ENCODE results near the gene ADAMTS19.
A peak's percentile ranks its signal among the peaks of the same experiment; 100 is the strongest.

The ADAMTS19 gene

GRCh38 chr5:129698661-129699060 lies 238.6 kb downstream of the ADAMTS19 start:
- no peak for DNase-seq

DNA sequence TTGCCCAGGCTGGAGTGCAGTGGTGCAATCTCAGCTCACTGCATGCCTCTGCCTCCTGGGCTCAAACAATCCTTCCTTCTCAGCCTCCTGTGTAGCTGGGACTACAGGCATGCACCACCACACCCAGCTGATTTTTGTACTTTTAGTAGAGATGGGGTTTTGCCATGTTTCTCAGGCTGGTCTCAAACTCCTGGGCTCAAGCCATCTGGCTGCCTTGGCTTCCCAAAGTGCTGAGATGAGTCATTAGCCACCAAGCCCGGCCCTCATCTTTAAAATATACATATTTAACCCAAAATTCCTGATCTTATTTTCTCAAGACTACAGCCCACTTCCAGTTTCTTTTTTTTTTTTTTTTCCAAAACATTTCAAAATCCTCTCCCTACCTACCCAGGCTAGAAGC lies 256.1 kb downstream of the ADAMTS19 start:
- no peak for DNase-seq

- DNase-seq: no peak
These were observed 256.6 kb downstream of the ADAMTS19 start for GRCh38 chr5:129716651-129717050.

- DNase-seq: no peak
These were observed 257.7 kb downstream of the ADAMTS19 start for GRCh38 chr5:129717751-129718310.

GRCh38 chr5:129718471-129719090 lies 258.5 kb downstream of the ADAMTS19 start:
- no peak for DNase-seq

DNA sequence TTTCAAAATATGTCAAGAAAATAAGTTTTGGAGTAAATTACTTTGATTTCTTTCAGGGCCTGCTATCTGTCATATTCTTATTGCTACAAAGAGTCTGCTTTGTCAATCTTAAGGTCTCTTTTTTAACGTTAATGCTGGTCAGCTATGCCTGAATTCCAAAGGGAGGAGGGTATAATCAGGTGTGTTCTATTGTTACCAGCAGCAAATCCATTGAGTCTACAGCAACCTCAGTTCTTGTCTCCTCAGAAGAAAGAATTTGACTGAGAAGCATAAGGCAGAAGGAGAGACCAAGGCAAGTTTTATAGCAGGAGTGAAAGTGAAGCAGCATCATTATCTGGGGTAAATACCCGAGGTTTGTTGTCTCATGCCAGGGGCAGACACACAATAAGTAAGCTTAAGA lies 264.1 kb downstream of the ADAMTS19 start:
- DNase-seq: no peak

GRCh38 chr5:129724647-129725046 lies 264.5 kb downstream of the ADAMTS19 start:
- no peak for DNase-seq

DNA sequence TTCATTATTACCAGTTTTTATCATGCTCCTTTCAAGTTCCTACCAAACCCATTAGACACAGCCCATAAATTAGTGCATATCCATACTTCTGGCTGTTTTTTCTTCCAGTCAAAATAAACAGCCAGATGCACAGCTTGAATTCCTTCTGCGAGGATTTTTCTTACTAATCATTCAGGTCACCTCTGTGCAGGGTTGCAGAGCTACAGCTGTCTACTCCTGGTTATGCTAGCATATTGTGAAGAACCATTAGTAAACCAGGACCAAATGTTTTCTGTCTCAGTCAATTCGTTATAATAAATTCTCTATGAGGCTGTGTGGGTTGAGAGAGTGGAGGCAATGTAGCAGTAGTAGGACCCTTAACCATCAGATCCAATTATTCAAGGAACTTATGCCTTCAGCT lies 279.7 kb downstream of the ADAMTS19 start:
- DNase-seq: no peak

DNA sequence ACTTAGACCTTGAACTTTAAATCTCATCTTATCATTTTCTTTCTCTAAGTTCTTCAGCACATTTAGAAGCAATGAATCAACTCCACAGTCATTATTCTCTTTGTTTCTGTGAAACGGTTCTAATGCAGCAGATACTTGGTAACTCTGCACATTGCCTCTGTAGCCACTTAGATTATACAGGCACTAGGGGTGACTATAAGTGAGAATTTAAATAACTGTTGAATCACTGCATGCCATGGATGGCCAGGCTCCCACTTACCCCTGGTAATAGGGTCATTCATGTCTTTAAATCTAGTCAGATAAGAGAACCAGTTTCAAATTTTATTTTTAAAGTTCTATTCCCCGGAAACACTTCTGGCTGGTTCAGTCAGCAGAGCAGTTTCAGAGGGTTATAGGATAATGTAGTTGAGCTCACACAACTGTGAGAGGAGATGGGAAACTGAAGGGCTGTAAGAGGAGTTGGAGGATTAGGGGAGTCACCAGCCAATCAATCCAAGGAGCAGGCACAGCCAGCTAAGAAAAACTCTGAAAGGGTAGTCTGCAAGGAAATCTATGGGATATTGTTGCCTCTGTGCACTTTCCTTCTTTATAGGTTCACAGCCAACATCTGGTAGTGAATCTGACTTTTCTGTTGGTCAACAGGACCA lies 283.6 kb downstream of the ADAMTS19 start:
- DNase-seq: no peak

GRCh38 chr5:129745997-129746396 lies 285.9 kb downstream of the ADAMTS19 start:
- DNase-seq: no peak

- no peak for DNase-seq
These were observed 286.8 kb downstream of the ADAMTS19 start for GRCh38 chr5:129746876-129747275.

- DNase-seq: no peak
These were observed 287.7 kb downstream of the ADAMTS19 start, which contains the start of gene MINAR2 for GRCh38 chr5:129747572-129748407. MINAR2 (plus strand) TSS chr5:129748094; CDS start chr5:129748191, 97 bp downstream.

GRCh38 chr5:129748913-129749880 lies 289.1 kb downstream of the ADAMTS19 start:
- DNase-seq: no peak

- DNase-seq: no peak
These were observed 300.7 kb downstream of the ADAMTS19 start for GRCh38 chr5:129760636-129761325.

DNA sequence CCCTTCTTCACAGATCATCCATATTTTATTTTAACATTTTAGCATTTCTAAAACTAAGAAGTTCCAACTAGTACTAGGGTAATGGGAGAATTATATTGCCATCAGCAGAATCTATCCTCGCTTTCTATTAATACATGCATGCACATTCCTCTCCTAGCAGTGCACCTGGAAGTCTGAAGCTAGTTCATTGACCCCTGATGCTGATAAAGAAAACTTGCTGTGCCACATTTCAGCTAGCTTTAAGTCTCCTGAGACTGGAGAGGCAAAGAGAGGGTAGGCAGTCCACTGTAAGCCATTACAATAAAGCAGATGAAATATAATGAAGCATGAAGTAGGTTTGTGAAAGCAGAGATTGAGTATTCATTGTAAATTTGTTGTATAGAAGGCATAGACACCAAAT lies 303.6 kb downstream of the ADAMTS19 start:
- no peak for DNase-seq

DNA sequence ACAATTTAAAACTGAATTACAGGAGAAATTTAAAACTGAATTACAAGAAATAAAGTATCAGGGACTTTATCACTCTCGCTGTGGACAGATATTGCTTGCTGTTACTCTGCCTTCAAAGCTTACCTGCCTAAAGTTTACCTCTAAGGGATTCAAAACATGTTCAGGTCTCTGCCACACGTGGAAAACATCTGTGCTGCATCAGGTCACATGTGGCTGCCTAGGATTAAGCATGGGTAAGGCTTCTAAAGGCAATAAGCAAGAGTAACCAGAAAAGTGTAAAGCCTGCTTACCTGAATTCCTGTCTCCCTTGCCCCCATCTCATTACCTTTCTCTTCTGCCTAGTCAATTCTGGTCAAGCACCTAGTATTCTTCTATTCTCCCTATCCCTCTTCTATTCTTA lies 306.7 kb downstream of the ADAMTS19 start:
- DNase-seq: no peak

- peak; percentile 54 for DNase-seq
These were observed 307.9 kb downstream of the ADAMTS19 start for GRCh38 chr5:129767927-129768380.

DNA sequence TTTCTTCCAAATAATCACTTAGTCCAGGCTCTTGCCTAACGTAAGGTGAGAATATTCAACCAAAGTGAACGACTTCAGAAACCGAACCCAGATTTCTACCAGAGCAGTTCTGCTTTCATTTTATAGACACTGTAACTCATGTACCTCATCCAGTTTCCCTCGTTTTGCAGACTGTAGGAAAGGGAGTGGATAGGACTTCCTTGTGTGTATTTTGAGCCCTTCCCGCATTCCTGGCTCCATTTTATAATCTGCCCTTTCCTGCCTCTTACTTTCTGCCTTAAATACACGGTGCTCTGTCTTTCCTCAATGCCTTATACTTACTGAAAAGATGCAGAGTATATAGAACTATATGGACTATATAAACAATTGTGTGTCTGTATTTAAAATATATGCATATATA lies 308.6 kb downstream of the ADAMTS19 start:
- no peak for DNase-seq

- no peak for DNase-seq
These were observed 310.1 kb downstream of the ADAMTS19 start for GRCh38 chr5:129770024-129770820.

DNA sequence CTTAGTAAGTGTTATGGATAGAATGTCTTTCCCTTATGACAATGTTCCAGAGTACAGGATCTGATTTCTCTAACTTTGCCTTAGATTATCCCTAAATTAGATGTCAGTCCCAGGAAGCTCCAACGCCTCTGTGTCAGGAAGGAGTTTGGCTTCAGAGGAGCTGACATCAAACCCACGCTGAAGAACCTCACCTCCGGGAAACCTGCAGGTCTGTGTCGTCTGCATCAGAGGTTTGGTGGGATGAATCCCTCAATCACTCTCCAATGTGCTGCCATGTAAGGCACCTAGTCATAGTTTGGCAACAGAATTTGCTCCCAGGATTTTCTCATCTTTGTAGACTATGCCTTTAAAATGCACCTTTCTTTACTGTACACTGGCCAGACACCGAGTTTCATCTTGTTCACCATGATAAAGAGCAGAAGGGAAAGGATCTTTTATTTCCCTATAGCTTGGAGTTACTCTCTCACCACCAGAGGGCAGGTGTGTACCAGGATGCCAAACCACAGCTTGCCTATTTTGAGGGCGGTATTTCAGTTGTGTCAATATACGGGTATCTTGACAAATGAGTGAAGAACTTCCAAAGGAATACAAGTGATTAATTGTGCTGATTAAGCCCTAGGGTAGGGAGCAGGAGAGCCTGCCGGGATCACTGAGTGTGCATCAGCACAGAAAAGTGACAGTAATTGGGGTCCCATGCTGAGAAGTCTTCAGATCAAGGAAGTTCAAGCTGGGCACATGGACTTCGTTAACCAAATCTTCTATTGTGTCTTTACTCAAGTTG lies 311.1 kb downstream of the ADAMTS19 start:
- DNase-seq: peak; percentile 35

All from GDM1 (cell line).